Activated CD4-positive, alpha-beta T cell treated with anti-CD3 and anti-CD28 coated beads for 48 hours (primary cell): ENCODE measurements around the gene EPB41L4A.
A peak's percentile ranks its signal among the peaks of the same experiment; 100 is the strongest.
"Not testable (repeated sequence)": the region's sequence is repeated elsewhere in the genome, so short reads cannot be mapped to it uniquely, and the experiment has no call there.

Source experiments
- DNase-seq: peaks from one replicate; pipeline ENCODE4 v3.0.0-alpha.2; 2020

The EPB41L4A gene

GRCh38 chr5:112247960-112248359 lies 171.1 kb downstream of the EPB41L4A start:
- DNase-seq, result no peak

- no peak for DNase-seq
Observed at GRCh38 chr5:112245656-112246055, 173.4 kb downstream of the EPB41L4A start.

DNA sequence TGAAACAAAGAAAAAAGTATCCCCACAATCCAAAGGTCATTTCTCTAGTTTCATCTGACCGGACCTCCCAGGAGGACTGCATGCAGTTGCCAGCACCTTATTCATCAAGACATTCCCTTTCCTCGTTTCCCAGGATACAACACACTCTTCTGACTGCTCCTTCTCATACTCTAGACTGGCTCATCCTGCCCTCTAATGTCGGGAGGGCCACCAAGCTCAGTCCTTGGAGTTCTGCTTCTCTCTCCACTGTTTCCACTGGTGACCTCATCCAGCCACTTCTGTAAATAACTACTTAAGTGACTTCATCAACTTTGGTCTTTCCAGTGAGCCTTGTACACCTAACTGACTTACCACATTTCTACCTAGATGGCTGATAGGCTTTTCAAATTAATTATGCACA lies 179.1 kb downstream of the EPB41L4A start:
- DNase-seq, result no peak

DNA sequence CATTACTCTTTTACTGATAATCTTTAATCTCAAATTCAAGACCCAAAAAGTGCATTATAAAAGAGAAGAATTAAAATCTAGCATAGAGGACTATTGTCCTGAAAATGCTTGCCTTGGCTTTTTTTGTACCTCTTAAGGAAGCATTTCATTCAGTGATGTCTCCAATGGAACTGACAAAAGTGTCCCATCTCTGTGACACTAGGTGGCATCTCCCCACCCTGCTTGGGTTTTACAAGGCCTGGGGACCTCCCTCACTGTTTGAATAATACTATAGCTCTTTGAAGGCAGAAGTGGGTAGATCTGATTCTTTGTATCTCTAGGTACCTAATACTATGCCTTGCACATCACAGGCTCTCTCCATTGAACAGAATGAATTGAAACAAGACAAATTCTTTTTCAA lies 180.6 kb downstream of the EPB41L4A start:
- DNase-seq, result no peak

GRCh38 chr5:112237456-112237855 lies 181.6 kb downstream of the EPB41L4A start:
- no peak for DNase-seq

- no peak for DNase-seq
Observed at GRCh38 chr5:112234000-112234399, 185.1 kb downstream of the EPB41L4A start.

DNA sequence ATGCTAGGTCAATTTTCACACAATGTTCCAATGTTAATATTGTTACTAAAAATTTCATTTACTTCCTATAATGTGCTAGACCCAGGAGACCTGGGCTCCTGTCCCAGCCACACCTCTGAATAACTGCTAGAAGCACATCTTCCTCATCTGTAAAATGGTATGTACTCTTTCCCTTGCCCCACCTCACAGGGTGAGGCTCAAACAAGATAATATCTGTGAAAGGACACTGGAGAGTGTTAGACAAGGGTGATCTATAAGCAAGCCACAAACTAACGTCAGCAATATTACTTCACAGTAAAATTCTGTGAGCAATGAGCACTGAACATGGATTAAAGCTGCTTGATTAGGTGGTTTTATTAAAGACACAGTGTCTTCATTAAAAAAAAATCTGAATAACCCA lies 186.4 kb downstream of the EPB41L4A start:
- no peak for DNase-seq

DNA sequence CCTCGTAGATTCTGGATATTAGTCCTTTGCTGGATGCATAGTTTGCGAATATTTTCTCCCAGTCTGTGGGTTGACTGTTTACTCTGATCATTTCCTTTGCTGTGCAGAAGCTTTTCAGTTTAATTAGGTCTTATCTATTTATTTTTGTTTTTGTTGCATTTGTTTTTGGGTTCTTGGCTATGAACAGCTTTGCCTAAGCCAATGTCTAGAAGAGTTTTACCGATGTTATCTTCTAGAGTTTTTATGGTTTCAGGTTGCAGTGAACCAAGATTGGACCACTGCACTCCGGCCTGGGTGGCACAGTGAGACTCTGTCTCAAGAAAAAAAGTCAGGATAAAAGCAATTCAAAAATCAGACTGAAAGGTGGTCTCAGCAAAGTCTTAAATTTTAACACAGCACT lies 188.5 kb downstream of the EPB41L4A start:
- DNase-seq, result no peak

DNA sequence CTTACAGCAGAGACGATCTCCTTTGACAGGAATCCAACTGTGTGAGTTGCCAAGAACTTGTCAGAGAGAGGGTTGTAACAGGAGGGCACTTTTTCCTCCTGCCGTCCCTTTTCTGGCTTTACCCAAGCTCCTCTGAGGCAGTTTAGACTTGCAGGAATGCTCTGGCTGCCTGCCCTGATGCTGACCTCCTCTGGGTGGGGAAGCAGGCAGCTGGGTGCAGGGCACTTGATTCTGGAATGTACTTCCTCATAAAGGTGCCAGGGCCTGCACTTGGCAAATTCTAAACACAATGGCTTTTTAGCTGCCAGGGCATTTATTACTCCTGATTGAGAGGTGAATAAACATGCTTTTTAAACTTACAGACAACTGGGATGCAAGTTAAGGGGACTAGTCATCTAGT lies 190.4 kb downstream of the EPB41L4A start:
- DNase-seq, result no peak

- no peak for DNase-seq
Observed at GRCh38 chr5:112227911-112228631, 191.0 kb downstream of the EPB41L4A start.

GRCh38 chr5:112226215-112226614 lies 192.9 kb downstream of the EPB41L4A start:
- no peak for DNase-seq

GRCh38 chr5:112222997-112223396 lies 196.1 kb downstream of the EPB41L4A start:
- DNase-seq, result not testable (repeated sequence)

DNA sequence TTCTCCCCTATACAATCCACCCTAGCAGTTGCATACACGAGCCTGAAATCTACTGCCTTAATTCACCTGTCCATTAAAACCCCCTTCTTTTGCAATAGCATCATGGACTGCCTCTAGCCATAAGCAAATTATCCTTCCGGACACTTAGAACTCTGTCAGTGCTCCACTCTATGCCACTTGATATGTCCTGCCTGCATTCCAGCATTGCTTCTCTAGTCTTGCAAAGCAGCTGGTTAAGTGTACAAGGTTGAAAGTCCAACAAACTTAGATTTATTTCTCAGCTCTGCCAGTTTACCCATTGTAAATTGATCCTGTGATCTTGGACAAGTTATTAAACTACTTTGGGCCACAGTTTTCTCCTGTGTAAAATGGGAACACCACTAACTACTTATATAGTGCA lies 197.9 kb downstream of the EPB41L4A start:
- DNase-seq, result no peak

DNA sequence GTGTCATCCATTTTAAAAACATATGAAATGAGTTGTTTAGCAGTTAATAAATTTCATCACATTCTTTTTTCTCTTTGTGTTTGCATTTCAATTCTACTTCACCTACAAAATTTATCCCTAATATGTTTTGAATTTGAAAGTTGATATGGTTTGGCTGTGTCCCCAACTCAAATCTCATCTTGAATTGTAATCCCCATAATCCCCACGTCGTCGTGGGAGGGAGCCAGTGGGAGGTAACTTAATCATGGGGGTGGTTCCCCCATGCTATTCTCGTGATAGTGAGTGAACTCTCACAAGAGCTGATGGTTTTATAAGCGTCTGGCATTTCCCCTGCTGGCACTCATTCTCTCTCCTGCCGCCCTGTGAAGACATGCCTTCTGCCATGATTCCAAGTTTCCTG lies 200.1 kb downstream of the EPB41L4A start:
- DNase-seq, result no peak

DNA sequence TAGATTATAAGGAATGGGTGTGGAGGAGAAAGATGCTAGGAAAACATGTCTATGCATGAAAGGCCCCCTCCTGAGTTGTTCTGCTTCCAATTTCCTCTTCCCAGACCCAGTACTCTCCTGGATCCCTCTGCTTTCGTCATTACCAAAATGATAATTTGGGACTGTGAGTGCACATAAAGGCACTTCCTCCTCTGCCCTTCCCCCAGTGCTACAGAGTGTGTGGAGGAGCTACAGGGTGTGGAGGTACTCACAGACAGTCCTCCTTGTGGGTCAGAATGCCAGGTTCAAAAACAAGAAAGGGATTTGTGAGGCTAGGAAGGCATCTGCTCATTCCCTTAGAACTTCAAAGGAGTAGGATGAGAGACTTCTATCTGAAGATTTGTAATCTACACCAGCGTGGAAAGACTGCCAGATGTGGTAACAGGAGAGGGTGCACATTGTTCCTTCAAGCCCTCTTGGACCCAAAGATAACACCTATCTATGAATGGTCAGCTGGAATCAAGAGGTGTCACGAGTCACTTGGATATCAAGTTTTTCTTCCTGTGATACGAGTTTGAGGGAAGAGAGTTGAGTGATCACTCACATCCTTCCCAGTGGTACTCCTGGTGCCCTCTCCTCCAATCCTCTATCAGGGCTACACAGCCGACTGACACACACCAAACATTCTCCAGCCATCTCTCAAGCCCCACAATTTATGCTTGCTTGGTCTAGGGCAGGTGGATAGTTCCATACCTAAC lies 201.1 kb downstream of the EPB41L4A start:
- DNase-seq, result no peak

DNA sequence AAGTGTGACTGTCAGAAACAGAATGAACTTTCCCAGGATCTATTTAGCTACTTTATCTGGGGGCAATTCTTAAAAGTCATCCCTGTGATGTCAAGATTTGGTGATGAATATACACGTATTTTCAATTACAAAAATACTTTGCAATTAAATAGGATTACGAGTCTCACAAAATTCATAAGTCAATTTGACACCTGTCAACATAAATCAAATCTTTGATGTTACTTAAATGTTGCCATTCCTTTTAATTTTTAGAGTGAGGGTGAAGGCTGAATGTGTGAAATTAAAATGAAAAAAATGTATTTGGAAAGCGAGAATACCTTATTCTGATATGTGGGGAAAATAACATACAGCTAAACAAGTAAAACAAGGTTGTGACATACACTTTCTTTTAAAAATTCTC lies 202.9 kb downstream of the EPB41L4A start:
- no peak for DNase-seq

- peak; percentile 4 for DNase-seq
Observed at GRCh38 chr5:112210430-112211005, 208.6 kb downstream of the EPB41L4A start.

- DNase-seq, result no peak
Observed at GRCh38 chr5:112208699-112209615, 210.1 kb downstream of the EPB41L4A start.

- DNase-seq, result not testable (repeated sequence)
Observed at GRCh38 chr5:112208195-112208594, 210.9 kb downstream of the EPB41L4A start.

- no peak for DNase-seq
Observed at GRCh38 chr5:112205846-112206245, 213.2 kb downstream of the EPB41L4A start.

DNA sequence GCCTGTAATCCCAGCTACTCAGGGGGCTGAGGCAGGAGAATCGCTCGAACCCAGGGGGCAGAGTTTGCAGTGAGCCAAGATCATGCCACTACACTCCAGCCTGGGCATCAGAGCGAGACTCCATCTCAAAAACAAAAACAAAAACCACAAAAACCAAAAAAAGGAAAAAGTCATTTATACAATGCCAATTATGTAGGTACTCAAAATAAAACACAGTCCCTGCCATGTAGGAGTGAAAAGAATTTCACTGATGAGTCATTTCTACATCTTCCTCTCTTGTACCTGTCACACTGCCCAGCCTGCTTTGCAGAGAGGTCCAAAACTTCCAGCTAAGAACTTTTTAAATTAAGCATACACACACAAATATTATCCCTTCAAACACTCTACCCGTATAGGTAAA lies 215.8 kb downstream of the EPB41L4A start:
- no peak for DNase-seq

- no peak for DNase-seq
Observed at GRCh38 chr5:112202694-112203093, 216.4 kb downstream of the EPB41L4A start.

DNA sequence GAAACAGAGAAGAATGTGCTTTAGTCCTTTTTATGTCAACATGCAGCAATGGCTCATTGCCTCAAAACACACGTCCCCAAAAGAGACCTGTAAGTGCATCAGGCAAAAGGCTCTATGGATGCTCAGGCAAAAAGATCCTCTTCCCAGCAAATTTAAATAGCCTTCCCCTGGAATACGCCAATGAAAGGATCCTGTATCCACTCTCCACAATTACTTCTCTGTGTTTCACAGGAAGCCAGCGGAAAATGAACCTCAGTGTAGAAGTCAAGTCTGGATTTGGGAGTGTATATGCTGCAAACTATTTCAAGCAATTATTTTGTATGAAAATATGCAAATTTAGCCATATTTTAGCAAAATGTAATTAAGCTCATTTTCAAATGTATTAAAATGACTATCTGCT lies 217.9 kb downstream of the EPB41L4A start:
- DNase-seq, result no peak
